Loucy (cell line): ENCODE data around the gene ELAVL1.

Experiments
- H2AFZ ChIP-seq: fragments of 200-600 bp; sonication (generic); 2 replicates; pipeline ENCODE4 v1.6.0; 2016; ENCODE audit warnings: antibody characterized with exemption, mild to moderate bottlenecking, low read length, moderate library complexity
- H3F3A ChIP-seq: fragments of 200-600 bp; 2 replicates; pipeline ENCODE4 v1.6.0; 2016; ENCODE audit warnings: antibody characterized with exemption, low read depth, mild to moderate bottlenecking
- H3K27me3 ChIP-seq: fragments of 200-600 bp; sonication (generic); 2 replicates; pipeline ENCODE4 v1.6.1; 2014; ENCODE audit warnings: low read length, mild to moderate bottlenecking; ENCODE audit not compliant: insufficient read depth, poor library complexity, severe bottlenecking
- H3K36me3 ChIP-seq: fragments of 200-600 bp; sonication (generic); 2 replicates; pipeline ENCODE4 v1.6.1; 2016; ENCODE audit warnings: low read length; ENCODE audit not compliant: insufficient read depth
- H3K4me1 ChIP-seq: fragments of 200-600 bp; sonication (generic); 2 replicates; pipeline ENCODE4 v1.5.1; 2014; ENCODE audit warnings: low read length, mild to moderate bottlenecking; ENCODE audit not compliant: insufficient read depth, poor library complexity, severe bottlenecking
- H3K4me2 ChIP-seq: fragments of 200-600 bp; sonication (generic); 2 replicates; pipeline ENCODE4 v1.6.0; 2014; ENCODE audit warnings: antibody characterized with exemption, low read length, low read depth, mild to moderate bottlenecking; ENCODE audit not compliant: poor library complexity, severe bottlenecking
- H3K4me3 ChIP-seq: fragments of 200-600 bp; sonication (generic); 2 replicates; pipeline ENCODE4 v1.5.1; 2014; ENCODE audit warnings: low read length, mild to moderate bottlenecking, mixed read lengths; ENCODE audit not compliant: poor library complexity, severe bottlenecking
- H3K79me2 ChIP-seq: fragments of 200-600 bp; sonication (generic); 2 replicates; pipeline ENCODE4 v1.6.1; 2014; ENCODE audit warnings: low read length; ENCODE audit not compliant: insufficient read depth
- H3K9ac ChIP-seq: fragments of 200-600 bp; sonication (generic); 2 replicates; pipeline ENCODE4 v1.6.0; 2014; ENCODE audit warnings: mild to moderate bottlenecking, low read depth, low read length, moderate library complexity; ENCODE audit not compliant: poor library complexity, severe bottlenecking
- H3K9me2 ChIP-seq: fragments of 200-600 bp; sonication (generic); replicated peaks from 2 replicates; pipeline ENCODE4 v1.6.1; 2016; ENCODE audit warnings: low read depth, low read length, mixed read lengths
- H3K9me3 ChIP-seq: fragments of 200-600 bp; sonication (generic); 2 replicates; pipeline ENCODE4 v1.6.1; 2014; ENCODE audit warnings: mild to moderate bottlenecking, antibody characterized with exemption, low read length, low read depth; ENCODE audit not compliant: insufficient read depth
- H4K20me1 ChIP-seq: fragments of 200-600 bp; sonication (generic); 2 replicates; pipeline ENCODE4 v1.6.0; 2014; ENCODE audit warnings: antibody characterized with exemption, low read length, mild to moderate bottlenecking; ENCODE audit not compliant: insufficient read depth, poor library complexity, severe bottlenecking
- CTCF ChIP-seq: fragments of 200-600 bp; sonication (generic); conservative IDR thresholded peaks from 2 replicates; pipeline ENCODE4 v1.5.1; 2014; ENCODE audit warnings: mild to moderate bottlenecking, antibody characterized with exemption, low read length
- EZH2phosphoT487 ChIP-seq: fragments of 200-600 bp; IDR thresholded peaks from 2 replicates; pipeline ENCODE4 v1.6.1; 2018; ENCODE audit warnings: antibody characterized with exemption, mild to moderate bottlenecking, moderate library complexity, borderline replicate concordance

The ELAVL1 gene

GRCh38 chr19:7995810-7996158, 9.7 kb downstream of the ELAVL1 start:
- Histone ChIP-seq H3F3A (no peaks in the 10 kb centered on the region), H3K9me3 (no peaks in the 10 kb centered on the region), H3K36me3 (peaks cover 39% of the 10 kb centered on the region; the same call in 1 of the 2 replicates), H3K4me2 (no peak overlapping the region), H3K9me2 (no peaks in the 10 kb centered on the region), H4K20me1 (peaks cover 90% of the 10 kb centered on the region), H3K27me3 (no peaks in the 10 kb centered on the region), H2AFZ (no peak overlapping the region), H3K4me1 (peaks cover 5% of the 10 kb centered on the region), H3K79me2 (peaks cover 98% of the 10 kb centered on the region), H3K9ac (no peak overlapping the region), H3K4me3 (no peak overlapping the region)
- TF ChIP-seq EZH2phosphoT487 (no peak), CTCF (no peak)

GRCh38 chr19:7994928-7995809, 10.3 kb downstream of the ELAVL1 start:
- no peak for TF ChIP-seq EZH2phosphoT487
- no peak for TF ChIP-seq CTCF
- H3K79me2 ChIP-seq: peaks cover 98% of the 10 kb centered on the region
- peaks cover 90% of the 10 kb centered on the region for H4K20me1 ChIP-seq
- no peaks in the 10 kb centered on the region for H3F3A ChIP-seq
- H3K9me3 ChIP-seq: no peaks in the 10 kb centered on the region
- peaks cover 41% of the 10 kb centered on the region; the same call in 1 of the 2 replicates for H3K36me3 ChIP-seq
- H3K27me3 ChIP-seq: no peaks in the 10 kb centered on the region
- H3K4me2 ChIP-seq: no peak overlapping the region
- no peaks in the 10 kb centered on the region for H3K9me2 ChIP-seq
- H3K9ac ChIP-seq: no peak overlapping the region
- H3K4me1 ChIP-seq: no peaks in the 10 kb centered on the region
- H2AFZ ChIP-seq: no peak overlapping the region
- H3K4me3 ChIP-seq: no peak overlapping the region

- Histone ChIP-seq H3K9ac (no peak overlapping the region), H4K20me1 (peaks cover 80% of the 10 kb centered on the region)
These were observed 11.3 kb downstream of the ELAVL1 start for GRCh38 chr19:7994114-7994513.

More at GRCh38 chr19:7994114-7994513, 11.3 kb downstream of the ELAVL1 start:
- Histone ChIP-seq H2AFZ (no peak overlapping the region), H3K27me3 (no peaks in the 10 kb centered on the region), H3K79me2 (peaks cover 91% of the 10 kb centered on the region), H3K9me3 (no peaks in the 10 kb centered on the region), H3K9me2 (no peaks in the 10 kb centered on the region), H3K4me2 (no peak overlapping the region), H3K4me3 (no peak overlapping the region), H3F3A (no peaks in the 10 kb centered on the region), H3K36me3 (peaks cover 47% of the 10 kb centered on the region; the same call in 1 of the 2 replicates), H3K4me1 (no peaks in the 10 kb centered on the region)
- TF ChIP-seq EZH2phosphoT487 (no peak), CTCF (0 out of 2 replicates have a peak, but pooled peaks have one; percentile 12)
